Stimulated activated CD8-positive, alpha-beta memory T cell treated with anti-CD3 and anti-CD28 coated beads, Interleukin-15, amount 100 ng/mL, for 48 hours (primary cell): Measurements from ENCODE around the gene OR51E1.
A peak's percentile ranks its signal among the peaks of the same experiment; 100 is the strongest.

Experiments
- DNase-seq, 2 donors: peaks; one replicate each; pipeline ENCODE4 v3.0.0-alpha.2; 2020; ENCODE audit warnings: low read depth in 2 of 2

OR51E1 gene

GRCh38 chr11:4643682-4644081, at the start of gene OR51E1:
OR51E1 (plus strand) TSS chr11:4643982; CDS start chr11:4652527, 8,545 bp downstream.
- no peak for DNase-seq

DNA sequence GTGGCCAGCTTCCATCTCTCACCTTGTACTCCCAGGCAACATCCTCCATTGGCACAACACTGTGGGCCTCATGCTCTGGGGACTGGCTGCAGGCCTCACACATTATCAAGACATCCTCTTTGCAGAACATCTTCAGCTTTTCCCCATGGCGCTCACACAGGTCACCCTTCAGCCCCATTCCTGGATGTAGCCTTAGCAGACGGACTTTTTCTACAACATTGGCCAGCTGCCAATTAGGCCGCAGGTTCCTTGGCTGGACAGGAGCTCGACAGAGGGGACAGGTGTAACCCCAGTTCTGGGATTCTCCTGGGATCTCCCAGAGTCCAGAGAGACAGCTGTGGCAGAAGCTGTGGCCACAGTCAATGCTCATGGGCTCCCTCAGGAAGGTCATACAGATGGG, 38.7 kb upstream of the OR51E1 start:
- DNase-seq: no peak

DNA sequence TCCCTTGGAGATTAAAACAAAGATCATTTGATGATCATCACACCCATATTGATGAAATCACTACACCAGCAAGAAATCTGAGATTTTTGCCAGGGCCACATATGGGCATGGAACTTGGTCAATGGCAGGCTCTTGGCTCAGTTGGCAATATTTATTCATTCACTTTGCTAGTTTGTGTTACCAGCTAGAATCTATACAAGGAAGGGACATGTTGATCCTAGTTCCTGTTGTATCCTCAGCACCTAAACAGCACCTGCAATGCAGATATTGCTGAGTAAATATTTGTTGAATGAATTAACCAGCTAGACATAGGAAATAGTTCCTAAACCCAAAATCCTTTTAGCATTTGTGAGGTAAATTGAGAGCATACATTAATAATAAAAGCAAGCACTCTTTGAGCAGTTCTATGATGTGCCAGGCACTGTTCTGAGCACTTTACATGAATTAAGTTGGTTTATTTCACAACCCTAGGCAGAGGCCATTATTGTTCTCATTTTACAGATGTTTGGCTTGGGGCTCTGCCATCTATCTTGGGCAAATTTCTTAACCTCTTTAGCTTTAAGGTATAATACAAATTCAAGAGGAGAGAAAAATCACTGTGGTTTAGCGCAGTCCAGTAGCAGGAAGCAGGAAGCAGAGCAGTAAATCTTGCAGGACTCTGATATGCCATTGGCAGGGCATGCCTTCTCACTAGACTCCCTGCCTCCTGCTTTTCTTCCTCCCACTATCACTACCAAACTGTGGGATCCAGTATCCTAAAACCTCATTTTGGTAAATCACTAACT, 37.4 kb upstream of the OR51E1 start:
- DNase-seq: no peak

DNA sequence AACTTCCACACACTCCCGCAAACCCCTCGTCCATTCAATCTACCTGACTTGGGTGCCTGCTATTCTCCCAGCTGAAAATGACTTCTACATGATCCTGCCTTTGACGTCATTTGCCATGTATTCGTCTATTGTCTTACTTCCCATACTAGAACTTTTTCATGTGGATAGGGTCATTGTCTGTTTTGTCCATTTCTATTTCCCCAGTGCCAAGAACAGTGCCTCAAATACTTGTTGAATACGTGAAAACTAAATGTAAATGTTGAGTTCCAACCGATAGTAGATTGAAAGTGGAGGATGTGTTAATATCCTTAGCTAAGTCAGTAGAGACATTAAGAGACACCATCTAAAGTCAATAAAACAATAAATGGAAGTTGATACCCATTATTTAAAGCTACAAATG, 36.7 kb upstream of the OR51E1 start:
- no peak for DNase-seq

- DNase-seq: peak; percentile 92
Measured at GRCh38 chr11:4607781-4608666, 35.8 kb upstream of the OR51E1 start, which contains the start of gene TRIM68. TRIM68 (minus strand) TSS chr11:4608231; CDS start chr11:4605504, 2,727 bp downstream.

GRCh38 chr11:4610258-4610935, 33.4 kb upstream of the OR51E1 start:
- DNase-seq: no peak

DNA sequence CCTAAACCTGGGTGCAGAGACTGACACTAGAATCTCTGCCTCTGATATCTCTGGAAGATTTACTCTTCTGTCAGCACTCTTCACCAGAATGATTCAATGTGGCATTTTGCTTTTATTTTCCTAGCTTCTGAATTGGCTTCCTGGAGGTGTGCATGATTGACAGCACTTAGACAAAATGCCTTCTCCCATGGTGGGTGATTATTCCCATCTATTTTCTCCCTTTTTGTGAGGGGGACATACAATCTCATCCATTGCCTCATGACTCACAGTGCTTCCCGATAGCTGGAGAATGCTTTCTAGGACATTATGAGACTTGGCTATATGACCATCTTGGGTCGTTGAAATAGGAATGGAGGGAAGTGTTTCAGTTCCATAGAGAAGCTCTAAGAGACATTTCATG, 31.8 kb upstream of the OR51E1 start:
- DNase-seq: no peak

DNA sequence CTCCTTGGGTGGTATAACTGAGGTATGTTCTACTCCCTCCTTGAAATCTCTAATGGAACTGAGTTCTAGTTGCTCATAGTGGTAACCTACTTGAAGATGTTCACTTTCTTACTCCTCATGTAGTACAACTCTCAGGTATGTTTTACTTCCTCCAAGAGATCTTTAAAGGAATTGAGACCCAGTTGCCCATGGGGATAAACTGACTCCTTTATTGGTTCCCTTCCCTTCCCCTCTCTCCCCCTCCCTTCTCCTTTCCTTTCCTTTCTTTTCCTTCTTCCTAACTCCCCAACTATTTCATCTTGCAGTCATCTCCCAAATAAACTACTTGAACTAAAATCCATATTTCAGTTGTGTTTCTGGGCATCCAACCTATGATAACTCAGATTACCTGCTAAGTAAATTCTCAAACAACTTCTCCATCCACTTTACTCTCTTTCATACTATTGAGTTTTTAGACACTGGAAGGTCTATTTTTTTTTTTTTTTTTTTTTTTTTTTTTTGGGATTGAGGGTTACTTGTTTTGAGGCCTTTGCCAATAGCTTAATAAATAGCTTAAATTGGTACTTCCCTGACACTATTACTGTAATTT, 27.8 kb upstream of the OR51E1 start:
- no peak for DNase-seq

DNA sequence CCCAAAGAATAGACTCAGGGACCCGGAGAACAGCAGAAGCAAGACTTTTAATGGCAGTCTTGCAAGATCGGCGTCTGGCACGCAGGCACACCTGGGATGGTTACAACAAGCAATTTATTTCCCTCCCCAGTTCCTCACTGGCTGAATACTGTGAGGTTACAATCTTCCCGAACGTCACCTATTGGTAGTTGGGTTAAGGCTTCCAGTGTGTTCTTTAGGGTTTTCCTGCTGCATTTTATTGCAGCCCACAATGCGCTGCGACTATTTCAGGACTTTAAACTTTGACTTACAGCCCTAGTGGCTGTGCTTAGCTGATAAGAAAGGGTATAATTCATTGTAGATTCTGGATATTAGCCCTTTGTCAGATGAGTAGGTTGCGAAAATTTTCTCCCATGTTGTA, 24.3 kb upstream of the OR51E1 start:
- DNase-seq: no peak

GRCh38 chr11:4626207-4627099, 17.3 kb upstream of the OR51E1 start:
- no peak for DNase-seq

- no peak for DNase-seq
Measured at GRCh38 chr11:4636136-4636535, 7.6 kb upstream of the OR51E1 start.

- peak; percentile 28 to 36 for DNase-seq
Measured at GRCh38 chr11:4636962-4637661, 6.7 kb upstream of the OR51E1 start, which contains the start of gene OR51D1. OR51D1 (plus strand) TSS chr11:4637477; CDS start chr11:4639791, 2,314 bp downstream.

DNA sequence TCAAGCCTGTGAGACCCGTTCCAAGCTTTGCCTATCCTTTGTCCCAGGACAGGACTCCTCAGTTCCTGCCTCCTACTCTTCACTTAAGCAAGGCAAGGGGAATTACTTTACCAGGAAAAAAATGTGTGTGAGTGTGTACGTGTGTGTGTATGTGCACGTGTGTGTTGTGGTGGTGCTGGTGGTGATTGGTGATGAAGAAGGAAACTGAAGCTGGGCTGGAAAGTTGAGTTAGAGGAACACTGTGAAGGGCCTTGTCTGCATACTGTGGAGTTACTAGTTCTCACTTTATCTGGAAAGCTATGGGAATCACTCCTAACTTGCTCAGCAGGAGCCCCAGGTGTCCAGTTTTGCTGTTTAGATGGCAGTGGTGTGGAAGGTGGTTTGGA, 6.1 kb upstream of the OR51E1 start:
- DNase-seq: no peak

DNA sequence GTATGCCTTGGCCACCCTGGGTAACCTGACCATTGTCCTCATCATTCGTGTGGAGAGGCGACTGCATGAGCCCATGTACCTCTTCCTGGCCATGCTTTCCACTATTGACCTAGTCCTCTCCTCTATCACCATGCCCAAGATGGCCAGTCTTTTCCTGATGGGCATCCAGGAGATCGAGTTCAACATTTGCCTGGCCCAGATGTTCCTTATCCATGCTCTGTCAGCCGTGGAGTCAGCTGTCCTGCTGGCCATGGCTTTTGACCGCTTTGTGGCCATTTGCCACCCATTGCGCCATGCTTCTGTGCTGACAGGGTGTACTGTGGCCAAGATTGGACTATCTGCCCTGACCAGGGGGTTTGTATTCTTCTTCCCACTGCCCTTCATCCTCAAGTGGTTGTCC, 3.9 kb upstream of the OR51E1 start:
- no peak for DNase-seq

DNA sequence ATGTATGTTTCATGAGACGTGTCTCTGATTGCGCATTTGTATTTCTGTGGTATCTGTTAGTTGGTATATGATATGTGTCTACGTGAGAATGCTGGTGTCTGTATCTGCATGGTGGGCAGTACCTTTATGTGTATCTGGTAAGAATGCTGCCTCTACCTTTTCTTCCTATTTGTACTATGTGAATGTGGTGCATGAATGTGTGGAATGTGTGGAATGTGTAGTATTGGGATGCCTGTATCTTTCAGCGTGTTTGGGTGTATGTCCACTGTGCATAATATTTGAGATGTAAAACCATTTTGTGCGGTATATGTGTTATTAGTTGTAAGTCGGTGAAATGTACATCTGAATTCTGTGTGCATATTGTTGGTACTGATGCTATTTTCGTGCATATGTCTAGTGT, 2.3 kb upstream of the OR51E1 start:
- no peak for DNase-seq

GRCh38 chr11:4642043-4642442, 1.7 kb upstream of the OR51E1 start:
- no peak for DNase-seq

- DNase-seq: no peak
Measured at GRCh38 chr11:4643076-4643475, 706 bp upstream of the OR51E1 start.

- DNase-seq: no peak
Measured at GRCh38 chr11:4644233-4644632, 451 bp downstream of the OR51E1 start.

DNA sequence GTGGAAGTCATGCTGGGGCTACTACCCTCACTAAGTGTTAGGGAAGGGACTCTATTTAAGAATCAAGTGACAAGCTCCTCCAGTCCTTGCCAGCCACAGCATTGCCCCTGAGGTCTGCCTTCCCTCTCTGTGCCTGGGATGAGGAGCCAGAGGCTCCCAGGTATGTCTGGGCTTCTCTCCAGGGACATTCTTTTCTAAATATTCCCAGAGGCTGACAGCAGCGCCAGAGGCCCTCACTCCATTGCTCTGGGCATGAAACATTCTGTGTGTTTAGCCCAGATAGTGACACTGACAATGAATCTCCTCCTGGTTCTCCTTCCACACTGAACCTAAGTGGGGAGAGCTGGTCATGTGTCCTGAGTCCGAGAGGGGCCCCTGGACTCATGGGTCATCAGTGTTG, 2.2 kb downstream of the OR51E1 start:
- DNase-seq: no peak

GRCh38 chr11:4647766-4648165, 4.0 kb downstream of the OR51E1 start:
- no peak for DNase-seq
